Heart left ventricle (tissue), 13 donors: ENCODE measurements around the gene RBKS.

ENCODE experiments used
- CTCF ChIP-seq, 12 donors: fragments of 200-600 bp; sonication (generic) in 4 of 12; IDR thresholded peaks; one replicate each; pipeline versions ENCODE4 v1.5.0 to v1.8.0; 2018 to 2022; ENCODE audit warnings: antibody characterized with exemption in 12 of 12, mild to moderate bottlenecking in 5 of 12
- POLR2A ChIP-seq, 2 donors: fragments of 450-650 bp; IDR thresholded peaks; one replicate each; pipeline ENCODE4 v1.6.1; 2017; ENCODE audit warnings: antibody characterized with exemption in 2 of 2, mild to moderate bottlenecking in 2 of 2, moderate library complexity in 2 of 2
- donor health status: ischemic (EF 13 %, LVEDD 7.1; RV severe dilation, severe dysfunction).
- donor health status: DM: no; HTN: yes; CAD: no.
- donor health status: DM: no; HTN: no; CAD: no.
- donor health status: ischemic (EF 25% LVEDD 6.9; RV normal size, moderate dysfunction).
- donor health status: ischemic (EF 25% LVEDD 5.7; RV mildly dilated, moderate dysfunction).
- donor health status: ischemic (EF 35%, LVEDD 5.7; RV mildly dilated, moderate dysfunction).
- donor health status: nonischemic (EF 11% LVEDD 7.7; RV severe dilation, severe dysfunction).
- donor health status: DM: yes; HTN: yes; CAD: no.
- donor health status: PGD.
- donor health status: ischemic (EF 29% LVEDD 5.4; RV normal size, mild dysfunction).
- donor health status: nonischemic (EF 23%, LVEDD 6.1; RV moderate dilation, normal function).

GRCh38 chr2:27747827-27748352, 142.3 kb downstream of the RBKS start:
- TF ChIP-seq CTCF (IDR thresholded peaks at IDR 0.05) (no peak), POLR2A (IDR thresholded peaks at IDR 0.05) (no peak)
